Suprapubic skin (tissue), 4 donors: ENCODE measurements around the gene TFB2M.

Source experiments
- EP300 ChIP-seq: sonication (generic); formaldehyde crosslinking; IDR thresholded peaks from one replicate; pipeline ENCODE4 v1.6.1; 2017; ENCODE audit warnings: antibody characterized with exemption
- POLR2A ChIP-seq, 2 donors: fragments of 450-650 bp; IDR thresholded peaks; one replicate each; pipeline ENCODE4 v1.6.1; 2017; ENCODE audit warnings: antibody characterized with exemption in 2 of 2, mild to moderate bottlenecking in 2 of 2, moderate library complexity in 2 of 2
- POLR2AphosphoS5 ChIP-seq, 3 donors: sonication (generic); formaldehyde crosslinking; IDR thresholded peaks; one replicate each; pipeline ENCODE4 v1.6.1; 2017; ENCODE audit warnings: antibody characterized with exemption in 3 of 3
- TF ChIP-seq, protein P1 (sequence below), 2 donors: fragments of 200-600 bp in 1 of 2; fragments of 450-650 bp in 1 of 2; sonication (generic) in 1 of 2; IDR thresholded peaks; one replicate each; pipeline ENCODE4 v1.5.1; 2016 to 2019; ENCODE audit warnings: antibody characterized with exemption in 2 of 2, mild to moderate bottlenecking in 1 of 2, moderate library complexity in 1 of 2

DNA sequence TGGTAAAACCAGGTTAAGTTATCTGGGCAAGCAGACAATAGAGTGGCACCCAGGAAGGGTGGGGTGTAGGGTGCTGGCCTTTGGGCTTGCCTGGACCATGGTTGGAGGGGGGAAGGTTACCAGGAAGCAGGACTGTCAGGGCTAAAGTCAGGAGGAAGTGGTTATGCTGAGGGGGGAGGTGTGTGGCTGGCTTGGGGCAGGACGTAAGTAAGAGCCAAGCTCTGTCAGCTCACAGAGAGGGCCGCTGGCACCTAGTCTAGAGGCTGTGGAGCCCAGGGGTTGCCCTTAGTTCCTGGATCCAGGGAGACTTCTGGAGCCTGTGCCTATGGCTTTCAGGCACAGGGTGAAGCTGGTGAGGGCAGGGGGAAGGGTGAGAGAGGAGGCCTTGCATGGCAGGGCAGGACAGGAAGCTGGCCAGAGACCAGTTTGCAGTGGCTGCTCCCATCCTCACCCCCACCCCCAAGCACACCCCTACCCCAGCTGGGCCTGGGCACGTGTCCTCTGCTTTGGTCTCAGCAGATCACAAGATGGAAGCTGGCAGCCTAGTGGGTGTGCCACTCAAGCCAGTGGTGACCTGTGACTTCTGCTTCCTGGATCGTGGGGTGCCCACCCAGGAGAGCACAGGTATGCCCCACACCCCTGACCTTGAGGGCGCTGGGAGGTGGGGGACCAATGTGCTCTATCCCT lies 38.5 kb downstream of the TFB2M start:
- TF ChIP-seq, protein P1, sequence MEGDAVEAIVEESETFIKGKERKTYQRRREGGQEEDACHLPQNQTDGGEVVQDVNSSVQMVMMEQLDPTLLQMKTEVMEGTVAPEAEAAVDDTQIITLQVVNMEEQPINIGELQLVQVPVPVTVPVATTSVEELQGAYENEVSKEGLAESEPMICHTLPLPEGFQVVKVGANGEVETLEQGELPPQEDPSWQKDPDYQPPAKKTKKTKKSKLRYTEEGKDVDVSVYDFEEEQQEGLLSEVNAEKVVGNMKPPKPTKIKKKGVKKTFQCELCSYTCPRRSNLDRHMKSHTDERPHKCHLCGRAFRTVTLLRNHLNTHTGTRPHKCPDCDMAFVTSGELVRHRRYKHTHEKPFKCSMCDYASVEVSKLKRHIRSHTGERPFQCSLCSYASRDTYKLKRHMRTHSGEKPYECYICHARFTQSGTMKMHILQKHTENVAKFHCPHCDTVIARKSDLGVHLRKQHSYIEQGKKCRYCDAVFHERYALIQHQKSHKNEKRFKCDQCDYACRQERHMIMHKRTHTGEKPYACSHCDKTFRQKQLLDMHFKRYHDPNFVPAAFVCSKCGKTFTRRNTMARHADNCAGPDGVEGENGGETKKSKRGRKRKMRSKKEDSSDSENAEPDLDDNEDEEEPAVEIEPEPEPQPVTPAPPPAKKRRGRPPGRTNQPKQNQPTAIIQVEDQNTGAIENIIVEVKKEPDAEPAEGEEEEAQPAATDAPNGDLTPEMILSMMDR (IDR thresholded peaks at IDR 0.05), result no peak
- TF ChIP-seq POLR2AphosphoS5 (IDR thresholded peaks at IDR 0.05), result no peak
- TF ChIP-seq POLR2A (IDR thresholded peaks at IDR 0.05), result no peak
- no peak for TF ChIP-seq EP300
